Aorta (tissue), 5 donors: ENCODE results near the gene MSI1. TPM values are rescaled to one million over a fixed set of nuclear protein-coding genes. Genes with fewer than 3 reads are reported as not detected.

Source experiments
- ATAC-seq: fragments of 200-7000 bp; cut with Tn5 transposase; one replicate; pipeline ENCODE4 v1.9.1; 2022; ENCODE audit warnings: moderate library complexity; ENCODE audit not compliant: low FRiP score
- DNase-seq, 2 donors: peaks; one replicate each; pipeline ENCODE4 v3.0.0-alpha.2; 2020
- H3K27ac ChIP-seq, 2 donors: one replicate each; pipeline ENCODE4 v1.5.1; 2013; ENCODE audit warnings: low read length in 2 of 2, mild to moderate bottlenecking in 2 of 2, moderate library complexity in 2 of 2, control low read depth in 1 of 2, inconsistent platforms in 1 of 2, low read depth in 1 of 2
- H3K27me3 ChIP-seq, 2 donors: one replicate each; pipeline ENCODE4 v1.6.1; 2013; ENCODE audit warnings: control low read depth in 1 of 2, low read length in 1 of 2, mild to moderate bottlenecking in 1 of 2, moderate library complexity in 1 of 2; ENCODE audit not compliant: insufficient read depth in 2 of 2, control insufficient read depth in 1 of 2
- H3K36me3 ChIP-seq, 2 donors: one replicate each; pipeline ENCODE4 v1.6.1; 2013; ENCODE audit warnings: control low read depth in 1 of 2, low read length in 1 of 2, mild to moderate bottlenecking in 1 of 2; ENCODE audit not compliant: insufficient read depth in 2 of 2, control insufficient read depth in 1 of 2
- H3K4me1 ChIP-seq, 2 donors: one replicate each; pipeline ENCODE4 v1.6.1; 2013; ENCODE audit warnings: low read length in 2 of 2, control low read depth in 1 of 2, mild to moderate bottlenecking in 1 of 2, moderate library complexity in 1 of 2; ENCODE audit not compliant: insufficient read depth in 2 of 2, control insufficient read depth in 1 of 2
- H3K4me3 ChIP-seq, 2 donors: one replicate each; pipeline ENCODE4 v1.5.1; 2013; ENCODE audit warnings: low read length in 2 of 2, control low read depth in 1 of 2, mild to moderate bottlenecking in 1 of 2
- H3K9me3 ChIP-seq: one replicate; pipeline ENCODE4 v1.6.1; 2013; ENCODE audit warnings: mild to moderate bottlenecking, low read length; ENCODE audit not compliant: control insufficient read depth
- WGBS, 2 donors: extraction: QIAGEN DNeasy Blood & Tissue Kit; methylation state at CpG; one replicate each; pipeline ENCODE4 v1.1.7; 2013; 5-methylcytosine and 5-hydroxymethylcytosine counted together
- intact Hi-C, 2 donors: fragments of 100-400 bp; cut with DNase I; formaldehyde crosslinking; loops; one replicate each; pipeline versions ENCODE4 v1.14.2 to v1.15.0; 2022
- polyA plus RNA-seq, 2 donors: library from polyadenylated mRNA; stranded (reverse); fragments of 200-250 nt; gene quantifications; one replicate each; pipeline ENCODE4 v1.2.3, GENCODE V29; 2013
- total RNA-seq, 2 donors: library from RNA; stranded (reverse); fragmentation: NEBNext Ultra II Directional; extraction: Animal tissue kit (Norgen Biotek cat#: 25700); gene quantifications; one replicate each; pipeline ENCODE4 v1.2.1, GENCODE V29; 2021
- donor health status: healthy with polysubstance abuse.
- donor health status: Bipolar disorder and iron deficiency.
- donor health status: DM: no; HTN: no; CAD: no.
- donor health status: DM: no; HTN: no; CAD: no.
- donor health status: DM: yes; HTN: yes; CAD: no.

MSI1 gene
- total and polyA plus RNA-seq, 4 donors: 0.32 to 1.3 (median 0.75) TPM; not detected in 1

DNA sequence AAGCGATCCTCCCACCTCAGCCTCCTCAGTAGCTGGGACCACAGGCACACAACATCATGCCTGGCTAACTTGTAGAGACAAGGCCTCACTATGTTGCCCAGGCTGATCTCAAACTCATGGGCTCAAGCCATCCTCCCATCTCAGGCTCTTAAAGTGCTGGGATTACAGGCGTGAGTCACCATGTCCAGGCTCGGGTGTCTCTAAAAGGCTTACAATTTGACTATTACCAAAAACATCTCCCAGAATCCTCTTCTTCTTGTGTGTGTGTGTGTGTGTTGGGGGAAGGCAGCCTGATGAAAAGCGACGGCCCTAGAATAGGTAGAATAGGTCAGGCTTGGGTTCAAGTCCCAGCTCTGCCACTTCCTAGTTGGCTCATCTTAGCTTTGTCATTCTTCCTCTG is 16.8 kb downstream of the MSI1 start:
- Histone ChIP-seq H3K36me3 (no peaks in the 10 kb centered on the region), H3K9me3 (no peaks in the 10 kb centered on the region), H3K4me3 (no peak overlapping the region), H3K4me1 (no peaks in the 10 kb centered on the region), H3K27ac (no peak overlapping the region), H3K27me3 (no peaks in the 10 kb centered on the region)
- ATAC-seq (no peak), DNase-seq (no peak)
- intact Hi-C loops: no loop called here
- 62% methylated on average over 5 of the region's 5 CpGs for WGBS, 2 donors

DNA sequence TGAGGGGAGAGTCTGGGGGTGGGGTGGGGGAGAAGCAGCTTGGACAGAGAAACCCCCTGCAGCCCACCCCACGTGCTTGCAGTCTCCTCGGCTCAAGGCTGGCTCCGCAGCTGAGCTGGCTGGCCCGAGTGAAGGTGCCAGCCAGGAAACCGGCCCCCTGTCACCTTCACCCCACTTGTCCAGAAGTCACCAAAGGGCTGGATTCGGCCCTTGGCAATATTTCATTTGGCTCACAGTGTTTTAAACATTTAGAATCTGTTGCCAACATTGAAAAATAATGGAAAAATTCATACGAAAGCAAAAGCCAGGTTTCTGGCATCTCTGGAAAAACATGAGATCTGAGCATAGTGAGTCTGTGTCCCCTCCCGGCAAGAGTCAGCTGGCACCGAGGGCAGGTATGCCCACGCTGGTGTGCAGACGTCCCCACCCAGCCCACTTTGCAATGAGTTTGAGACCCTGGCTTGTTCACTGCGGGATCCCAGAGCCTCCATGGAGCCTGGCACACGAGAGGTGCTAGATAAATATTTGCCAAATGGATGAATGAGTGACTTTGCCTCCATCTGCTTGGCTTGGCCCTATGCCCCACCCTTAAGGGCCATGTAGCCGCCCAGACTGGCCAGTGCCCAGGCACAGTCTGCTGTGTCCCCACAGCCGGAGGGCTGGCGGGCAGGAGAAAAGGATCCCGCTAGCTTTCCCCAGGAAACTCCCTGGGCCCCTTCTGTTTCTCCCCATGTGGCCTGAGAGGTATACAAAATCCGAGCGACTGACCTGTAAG is 18.2 kb downstream of the MSI1 start:
- H3K27ac ChIP-seq: no peak overlapping the region
- peak; percentile 32 for ATAC-seq

DNA sequence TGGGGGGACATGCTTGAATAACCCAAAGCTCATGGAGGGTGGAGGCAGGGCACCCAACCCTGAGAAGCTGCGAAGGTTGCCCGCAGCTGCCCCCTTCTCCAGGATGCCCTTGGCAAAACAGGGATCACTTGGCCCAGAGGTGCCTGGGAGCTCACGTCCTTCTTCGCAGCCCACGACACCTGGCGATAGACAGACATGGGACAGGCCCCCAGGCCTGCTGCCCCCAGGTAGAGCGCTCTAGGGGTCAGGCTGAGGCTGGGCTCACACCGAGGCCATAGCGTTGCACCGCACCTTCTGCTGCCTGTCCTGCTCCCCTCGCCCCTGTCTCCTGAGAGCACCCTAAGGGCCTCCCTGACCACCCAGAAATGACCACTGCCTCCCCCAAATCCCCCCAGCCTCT is 21.2 kb downstream of the MSI1 start:
- DNase-seq (no peak), ATAC-seq (no peak)
- Histone ChIP-seq H3K4me1 (no peaks in the 10 kb centered on the region), H3K36me3 (no peaks in the 10 kb centered on the region), H3K9me3 (no peaks in the 10 kb centered on the region), H3K27ac (no peak overlapping the region), H3K4me3 (no peak overlapping the region), H3K27me3 (no peaks in the 10 kb centered on the region)
- intact Hi-C loops: no loop called here
- 96 to 97% methylated on average over 11 of the region's 11 CpGs for WGBS, 2 donors

More for the DNA sequence above, 18.2 kb downstream of the MSI1 start:
- Histone ChIP-seq H3K9me3 (no peaks in the 10 kb centered on the region), H3K4me3 (no peak overlapping the region), H3K36me3 (no peaks in the 10 kb centered on the region), H3K4me1 (no peaks in the 10 kb centered on the region), H3K27me3 (no peaks in the 10 kb centered on the region)
- intact Hi-C loops: no loop called here
- 5 to 6% methylated on average over 19 of the region's 19 CpGs for WGBS, 2 donors
- DNase-seq: no peak

- Histone ChIP-seq H3K36me3 (no peaks in the 10 kb centered on the region), H3K27me3 (no peaks in the 10 kb centered on the region), H3K4me3 (no peak overlapping the region), H3K4me1 (no peaks in the 10 kb centered on the region), H3K27ac (no peak overlapping the region), H3K9me3 (no peaks in the 10 kb centered on the region)
- ATAC-seq: no peak
- no peak for DNase-seq
- 88 to 93% methylated on average over 7 of the region's 7 CpGs for WGBS, 2 donors
- intact Hi-C loops: no loop called here
Observed at GRCh38 chr12:120346681-120347080, 22.3 kb downstream of the MSI1 start.

- H3K9me3 ChIP-seq: no peaks in the 10 kb centered on the region
- H3K4me1 ChIP-seq: no peaks in the 10 kb centered on the region
- H3K36me3 ChIP-seq: no peaks in the 10 kb centered on the region
- no peaks in the 10 kb centered on the region for H3K27me3 ChIP-seq
- no peak overlapping the region for H3K27ac ChIP-seq
- intact Hi-C loops: no loop called here
- no peak overlapping the region for H3K4me3 ChIP-seq
- ATAC-seq: no peak
- no peak for DNase-seq
- WGBS, 2 donors: 95 to 96% methylated on average over 12 to 15 of the region's 15 CpGs
Observed at GRCh38 chr12:120346031-120346430, 22.9 kb downstream of the MSI1 start.

DNA sequence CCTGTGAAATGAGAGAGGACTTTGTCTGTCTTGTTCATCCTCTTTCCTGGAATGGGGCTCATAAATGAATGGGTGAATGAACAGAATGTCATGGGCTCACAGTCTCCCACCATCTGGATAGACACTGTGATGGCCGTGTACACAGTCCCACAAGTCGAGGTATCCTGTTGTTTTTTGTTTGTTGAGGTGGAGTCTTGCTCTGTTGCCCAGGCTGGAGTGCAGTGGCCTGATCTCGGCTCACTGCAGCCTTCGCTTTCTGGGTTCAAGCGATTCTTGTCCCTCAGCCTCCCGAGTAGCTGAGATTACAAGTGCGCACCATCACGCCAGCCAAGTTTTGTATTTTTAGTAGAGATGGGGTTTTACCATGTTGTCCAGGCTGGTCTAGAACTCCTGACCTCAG is 25.3 kb downstream of the MSI1 start:
- Histone ChIP-seq H3K27me3 (no peaks in the 10 kb centered on the region), H3K4me3 (no peak overlapping the region), H3K4me1 (no peaks in the 10 kb centered on the region), H3K27ac (no peak overlapping the region), H3K36me3 (no peaks in the 10 kb centered on the region), H3K9me3 (no peaks in the 10 kb centered on the region)
- ATAC-seq (no peak), DNase-seq (no peak)
- 90 to 92% methylated on average over 8 of the region's 8 CpGs for WGBS, 2 donors
- intact Hi-C loops: no loop called here

DNA sequence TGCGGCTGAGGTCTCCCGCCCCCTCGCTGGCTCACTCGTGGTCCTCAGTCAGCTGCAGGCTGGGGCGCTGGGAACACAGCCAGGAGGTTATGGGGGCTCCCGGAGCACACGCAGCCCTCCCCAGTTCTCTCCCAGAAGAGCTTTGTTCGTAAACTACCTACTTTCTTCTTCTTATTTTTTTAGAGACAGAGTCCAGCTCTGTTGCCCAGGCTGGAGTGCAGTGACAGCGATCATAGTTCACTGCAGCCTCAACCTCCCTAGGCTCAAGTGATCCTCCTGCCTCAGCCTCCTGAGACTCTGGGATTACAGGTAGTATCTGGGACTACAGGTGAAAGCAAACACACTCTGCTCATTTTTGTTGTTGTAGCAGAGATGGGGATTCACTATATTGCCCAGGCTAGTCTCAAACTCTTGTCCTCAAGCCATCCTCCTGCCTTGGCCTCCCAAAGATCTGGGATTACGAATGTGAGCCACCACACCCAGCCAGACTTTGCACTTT is 25.9 kb downstream of the MSI1 start:
- Histone ChIP-seq H3K4me1 (no peaks in the 10 kb centered on the region), H3K36me3 (no peaks in the 10 kb centered on the region), H3K9me3 (no peaks in the 10 kb centered on the region), H3K4me3 (no peak overlapping the region), H3K27ac (no peak overlapping the region), H3K27me3 (no peaks in the 10 kb centered on the region)
- DNase-seq (no peak), ATAC-seq (no peak)
- WGBS, 2 donors: 72% methylated on average over 7 to 10 of the region's 10 CpGs
- intact Hi-C loops: no loop called here

DNA sequence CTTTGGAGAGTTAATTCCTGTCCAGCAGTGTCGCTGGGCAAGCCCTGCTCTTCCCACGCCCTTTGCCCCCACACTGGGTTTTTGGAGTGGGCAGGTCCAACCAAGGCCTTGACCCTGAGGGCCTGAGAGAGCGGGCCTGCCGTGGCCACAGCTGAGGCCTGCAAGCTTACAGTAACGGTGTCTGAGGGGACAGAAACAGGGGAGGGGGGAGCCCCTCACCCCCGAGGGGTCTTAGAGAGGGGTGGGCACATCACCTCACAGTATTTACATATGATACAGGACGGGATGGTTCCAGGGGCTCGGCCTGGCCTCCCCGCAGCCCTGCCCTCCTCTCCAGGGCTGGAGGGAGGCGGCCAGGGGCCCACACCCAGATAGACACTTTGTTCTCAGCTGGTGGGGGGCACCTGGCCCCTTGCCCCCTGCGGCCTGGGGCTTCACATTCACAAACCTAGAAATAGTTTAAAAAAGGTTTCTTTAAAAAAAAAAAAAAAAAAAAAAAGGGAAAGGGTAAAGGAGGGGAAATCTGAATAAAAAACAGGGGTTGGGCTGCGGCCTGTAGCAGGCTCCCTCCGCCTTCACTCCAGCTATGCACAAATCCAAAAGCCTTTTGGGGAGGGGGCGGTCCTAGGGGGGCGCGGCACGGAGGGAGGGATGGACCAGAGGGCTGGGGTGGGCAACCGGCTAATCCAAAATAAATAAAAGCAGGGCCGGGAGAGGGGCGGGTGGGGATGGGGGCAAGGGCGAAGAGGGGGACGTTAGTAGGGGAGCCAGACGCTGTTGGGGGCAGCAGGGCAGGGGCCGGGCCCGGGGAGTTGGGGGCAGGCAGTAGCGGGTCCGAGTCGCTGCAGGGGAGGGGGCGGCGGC is 26.6 kb downstream of the MSI1 start:
- Histone ChIP-seq H3K27ac (no peak overlapping the region), H3K4me3 (no peak overlapping the region), H3K27me3 (no peaks in the 10 kb centered on the region), H3K4me1 (no peaks in the 10 kb centered on the region), H3K36me3 (no peaks in the 10 kb centered on the region), H3K9me3 (no peaks in the 10 kb centered on the region)
- intact Hi-C loops: no loop called here
- peak; percentile 27 for ATAC-seq
- no peak for DNase-seq
- 53 to 60% methylated on average over 25 to 30 of the region's 30 CpGs for WGBS, 2 donors
